B cell (primary cell): Measurements from ENCODE around the gene SPPL2B.

Experiments
- CTCF ChIP-seq: fragments of 200-600 bp; IDR thresholded peaks from one replicate; pipeline ENCODE4 v1.8.0; 2022; ENCODE audit warnings: antibody characterized with exemption, mild to moderate bottlenecking
- EZH2 ChIP-seq: IDR thresholded peaks from 2 replicates; pipeline ENCODE4 v1.6.1; 2012; ENCODE audit warnings: borderline replicate concordance, low read depth, mild to moderate bottlenecking, moderate library complexity, low read length; ENCODE audit not compliant: insufficient read depth, poor library complexity, severe bottlenecking

GRCh38 chr19:2371656-2372055, 43.2 kb downstream of the SPPL2B start:
- no peak for TF ChIP-seq CTCF
- TF ChIP-seq EZH2 = no peak
